BE2C (cell line): ENCODE results near the gene MYH6.
"Not testable (repeated sequence)": the region's sequence is repeated elsewhere in the genome, so short reads cannot be mapped to it uniquely, and the experiment has no call there.

Experiments used
- DNase-seq: peaks from one replicate; pipeline ENCODE4 v3.0.0-alpha.2; 2020
- H3K27me3 ChIP-seq: fragments of 250-450 bp; sonication (Bioruptor Pico); 2 replicates; pipeline ENCODE4 v1.5.1; 2020; ENCODE audit warnings: mild to moderate bottlenecking
- H3K36me3 ChIP-seq: fragments of 250-450 bp; sonication (Bioruptor Pico); 2 replicates; pipeline ENCODE4 v1.5.1; 2020; ENCODE audit warnings: mild to moderate bottlenecking
- H3K4me1 ChIP-seq: fragments of 250-450 bp; sonication (Bioruptor Pico); 2 replicates; pipeline ENCODE4 v1.5.1; 2020
- H3K4me3 ChIP-seq: 2 replicates; pipeline ENCODE4 v1.5.1; 2011; ENCODE audit warnings: low read depth, low read length
- H3K9me3 ChIP-seq: fragments of 250-450 bp; sonication (Bioruptor Pico); 2 replicates; pipeline ENCODE4 v1.5.1; 2020
- TF ChIP-seq, protein P1 (sequence below): IDR thresholded peaks from 2 replicates; pipeline ENCODE4 v1.5.1; 2012; ENCODE audit warnings: mild to moderate bottlenecking, low read depth, low read length

Gene MYH6

DNA sequence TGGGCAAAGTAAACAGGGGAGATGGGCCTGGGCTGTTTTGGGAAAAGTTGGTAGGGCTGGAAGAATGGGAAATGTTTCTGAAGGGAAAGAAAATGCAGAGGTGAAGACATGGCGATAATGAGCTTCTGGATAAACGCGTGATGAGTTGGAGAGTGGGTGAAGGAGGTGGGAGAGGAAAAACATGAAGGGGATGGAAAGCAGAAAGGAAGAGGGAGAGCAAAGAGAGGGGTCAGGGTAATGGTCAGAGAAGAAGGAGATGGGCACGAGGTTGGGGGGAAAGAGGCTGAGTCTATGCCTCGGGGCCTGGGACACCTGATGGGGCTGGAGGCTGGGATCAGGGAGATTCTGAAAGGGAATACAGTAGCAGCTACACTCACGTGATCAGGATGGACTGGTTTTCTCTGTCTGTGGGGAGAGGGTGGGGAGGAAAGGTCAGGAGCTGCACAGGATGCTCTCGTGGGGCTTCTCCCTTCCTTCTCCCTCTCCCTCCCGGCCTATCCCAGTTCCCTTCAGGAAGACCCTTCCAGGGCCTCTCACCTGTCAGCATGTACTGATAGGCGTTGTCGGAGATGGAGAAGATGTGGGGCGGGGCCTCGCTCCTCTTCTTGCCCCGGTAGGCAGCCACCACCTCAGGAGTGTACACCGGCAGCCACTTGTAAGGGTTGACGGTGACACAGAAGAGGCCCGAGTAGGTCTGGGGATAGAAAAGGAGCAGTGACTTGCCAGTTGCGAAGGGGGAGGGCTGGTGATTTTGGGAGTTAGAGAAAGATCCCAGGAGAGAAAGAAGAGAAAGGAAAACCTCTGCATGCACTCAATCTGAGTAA, 24.2 kb upstream of the MYH6 start:
- Histone ChIP-seq H3K27me3 (no peaks in the 10 kb centered on the region; the same call in 1 of the 2 replicates), H3K4me1 (no peaks in the 10 kb centered on the region), H3K9me3 (no peaks in the 10 kb centered on the region), H3K36me3 (no peaks in the 10 kb centered on the region), H3K4me3 (no peak overlapping the region)
- TF ChIP-seq, protein P1, sequence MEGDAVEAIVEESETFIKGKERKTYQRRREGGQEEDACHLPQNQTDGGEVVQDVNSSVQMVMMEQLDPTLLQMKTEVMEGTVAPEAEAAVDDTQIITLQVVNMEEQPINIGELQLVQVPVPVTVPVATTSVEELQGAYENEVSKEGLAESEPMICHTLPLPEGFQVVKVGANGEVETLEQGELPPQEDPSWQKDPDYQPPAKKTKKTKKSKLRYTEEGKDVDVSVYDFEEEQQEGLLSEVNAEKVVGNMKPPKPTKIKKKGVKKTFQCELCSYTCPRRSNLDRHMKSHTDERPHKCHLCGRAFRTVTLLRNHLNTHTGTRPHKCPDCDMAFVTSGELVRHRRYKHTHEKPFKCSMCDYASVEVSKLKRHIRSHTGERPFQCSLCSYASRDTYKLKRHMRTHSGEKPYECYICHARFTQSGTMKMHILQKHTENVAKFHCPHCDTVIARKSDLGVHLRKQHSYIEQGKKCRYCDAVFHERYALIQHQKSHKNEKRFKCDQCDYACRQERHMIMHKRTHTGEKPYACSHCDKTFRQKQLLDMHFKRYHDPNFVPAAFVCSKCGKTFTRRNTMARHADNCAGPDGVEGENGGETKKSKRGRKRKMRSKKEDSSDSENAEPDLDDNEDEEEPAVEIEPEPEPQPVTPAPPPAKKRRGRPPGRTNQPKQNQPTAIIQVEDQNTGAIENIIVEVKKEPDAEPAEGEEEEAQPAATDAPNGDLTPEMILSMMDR: no peak
- no peak for DNase-seq

DNA sequence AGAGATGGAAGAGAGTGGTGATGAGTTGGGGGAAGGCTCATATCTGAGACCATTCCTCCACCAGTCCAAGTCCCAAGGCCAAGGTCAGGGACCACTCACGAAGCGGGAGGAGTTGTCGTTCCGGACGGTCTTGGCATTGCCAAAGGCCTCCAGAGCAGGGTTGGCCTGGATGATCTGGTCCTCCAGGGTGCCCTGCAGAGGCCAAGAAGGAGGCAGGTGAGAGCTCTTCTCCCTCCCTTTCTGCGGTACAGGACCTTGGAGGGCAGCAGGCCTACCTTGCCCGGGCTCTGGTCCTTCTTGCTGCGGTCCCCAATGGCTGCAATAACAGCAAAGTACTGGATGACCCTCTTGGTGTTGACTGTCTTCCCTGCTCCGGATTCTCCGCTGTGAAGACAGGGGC, 23.4 kb upstream of the MYH6 start:
- Histone ChIP-seq H3K36me3 (no peaks in the 10 kb centered on the region), H3K4me3 (no peak overlapping the region), H3K4me1 (no peaks in the 10 kb centered on the region), H3K9me3 (no peaks in the 10 kb centered on the region), H3K27me3 (no peaks in the 10 kb centered on the region; the same call in 1 of the 2 replicates)
- TF ChIP-seq, protein P1: no peak
- no peak for DNase-seq

DNA sequence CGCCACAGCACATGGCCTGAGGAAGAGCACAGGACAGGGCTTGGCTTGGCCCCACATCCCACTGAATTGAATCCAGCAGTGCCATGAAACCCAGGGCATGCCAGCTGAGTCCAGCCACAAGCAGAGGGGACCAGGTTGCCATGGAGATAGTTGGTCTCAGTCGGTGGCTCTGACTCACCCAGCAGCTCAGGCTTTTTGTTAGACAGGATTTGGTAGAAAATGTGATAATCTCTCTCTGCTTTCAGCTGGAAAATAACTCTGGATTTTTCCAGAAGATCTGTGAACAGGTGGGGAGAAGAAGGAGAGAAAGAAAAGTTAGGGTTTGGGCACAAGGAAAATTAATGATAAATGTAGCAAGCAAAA, 22.6 kb upstream of the MYH6 start:
- TF ChIP-seq, protein P1: no peak
- Histone ChIP-seq H3K9me3 (no peaks in the 10 kb centered on the region), H3K27me3 (no peaks in the 10 kb centered on the region; the same call in 1 of the 2 replicates), H3K4me3 (no peak overlapping the region), H3K36me3 (no peaks in the 10 kb centered on the region), H3K4me1 (no peaks in the 10 kb centered on the region)
- DNase-seq: peak; percentile 33

DNA sequence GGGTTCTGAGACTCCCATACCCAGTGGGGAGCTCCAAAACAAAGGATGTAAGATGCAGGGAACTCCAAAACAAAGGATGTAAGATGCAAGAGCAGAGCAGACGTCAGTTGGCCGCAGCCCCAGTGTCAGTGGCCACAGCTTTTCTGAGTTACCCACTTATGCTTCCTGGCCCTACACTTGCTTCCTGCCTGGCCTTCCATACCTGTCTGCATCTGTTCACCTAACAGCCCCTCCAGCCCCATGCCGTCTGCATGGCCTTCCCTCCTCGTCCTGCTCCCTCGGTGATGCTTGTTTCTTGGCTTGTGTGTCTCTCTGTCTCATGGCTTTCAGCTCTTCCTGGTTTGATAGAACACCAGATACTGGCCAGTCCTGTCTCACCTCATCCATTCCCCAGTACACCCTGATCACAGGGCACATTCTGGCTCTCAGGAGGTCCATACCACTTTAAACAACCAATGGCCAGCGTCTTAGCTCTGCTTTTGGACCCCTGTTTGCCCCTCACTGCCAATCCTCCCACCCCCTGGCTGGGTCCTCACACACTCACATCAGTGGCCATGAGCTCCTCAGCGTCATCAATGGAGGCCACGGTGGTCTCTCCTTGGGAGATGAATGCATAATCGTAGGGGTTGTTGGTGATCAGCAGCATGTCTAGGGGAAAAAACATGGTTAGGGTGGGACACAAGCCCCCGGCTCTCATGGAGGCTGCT, 22.1 kb upstream of the MYH6 start:
- TF ChIP-seq, protein P1: no peak
- H3K4me1 ChIP-seq: no peaks in the 10 kb centered on the region
- H3K36me3 ChIP-seq: no peaks in the 10 kb centered on the region
- DNase-seq: no peak
- no peaks in the 10 kb centered on the region; the same call in 1 of the 2 replicates for H3K27me3 ChIP-seq
- H3K4me3 ChIP-seq: no peak overlapping the region
- H3K9me3 ChIP-seq: no peaks in the 10 kb centered on the region

DNA sequence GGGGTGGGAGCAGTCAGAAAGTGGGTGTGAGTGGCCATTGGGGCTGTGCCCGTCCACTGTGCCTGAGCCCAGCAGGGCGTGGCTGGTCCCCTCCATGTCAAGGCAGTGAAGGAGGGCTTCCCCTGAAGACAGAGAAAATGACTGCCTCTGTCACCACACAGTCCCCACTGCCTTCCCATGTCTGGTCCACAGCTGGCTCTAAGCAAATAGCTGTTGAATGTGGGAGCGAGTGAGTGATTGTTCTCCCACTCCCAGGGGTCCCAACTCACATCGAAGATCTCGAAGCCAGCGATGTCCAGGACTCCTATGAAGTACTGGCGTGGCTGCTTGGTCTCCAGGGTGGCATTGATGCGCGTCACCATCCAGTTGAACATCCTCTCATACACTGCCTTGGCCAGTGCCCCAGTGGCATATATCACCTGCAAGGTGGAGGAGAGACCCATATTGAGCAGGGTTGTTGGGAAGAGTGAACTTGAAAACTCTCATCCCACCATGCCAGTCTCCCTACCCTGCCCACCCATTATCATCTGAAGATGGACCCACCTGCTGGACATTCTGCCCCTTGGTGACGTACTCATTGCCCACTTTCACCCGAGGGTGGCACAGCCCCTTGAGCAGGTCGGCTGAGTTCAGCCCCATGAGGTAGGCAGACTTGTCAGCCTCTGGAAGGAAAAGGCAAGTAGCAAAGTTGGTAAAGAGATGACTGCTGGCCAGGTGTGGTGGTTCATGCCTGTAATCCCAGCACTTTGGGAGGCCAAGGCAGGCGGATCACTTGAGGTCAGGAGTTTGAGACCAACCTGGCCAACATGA, 20.8 kb upstream of the MYH6 start:
- TF ChIP-seq, protein P1: no peak
- Histone ChIP-seq H3K9me3 (no peaks in the 10 kb centered on the region), H3K4me1 (no peaks in the 10 kb centered on the region), H3K27me3 (no peaks in the 10 kb centered on the region), H3K36me3 (no peaks in the 10 kb centered on the region), H3K4me3 (no peak overlapping the region)
- no peak for DNase-seq

DNA sequence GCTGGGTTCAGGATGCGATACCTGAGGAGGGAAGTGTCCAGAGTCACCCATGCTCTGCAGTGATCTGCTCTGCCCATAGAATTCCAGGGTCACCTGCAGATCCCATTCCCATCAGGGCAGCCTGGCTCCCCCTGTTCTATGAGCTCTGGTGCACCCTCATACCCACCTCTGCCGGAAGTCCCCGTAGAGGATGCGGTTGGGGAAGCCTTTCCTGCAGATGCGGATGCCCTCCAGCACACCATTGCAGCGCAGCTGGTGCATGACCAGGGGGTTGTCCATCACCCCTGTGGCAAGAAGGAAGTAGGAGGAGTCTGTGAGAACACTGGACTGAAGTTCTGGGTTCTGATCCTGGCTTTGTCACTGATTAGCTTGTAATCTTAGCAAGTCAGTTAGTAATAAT, 17.7 kb upstream of the MYH6 start:
- not testable (repeated sequence) for H3K4me1 ChIP-seq, H3K4me3 ChIP-seq, H3K27me3 ChIP-seq, DNase-seq, H3K9me3 ChIP-seq, H3K36me3 ChIP-seq
